ENCODE data around the gene VWF. TPM values are rescaled to one million over a fixed set of nuclear protein-coding genes. Genes with fewer than 3 reads are reported as not detected.

The VWF gene
- polyA plus RNA-seq, 2 donors: 14.8 to 38.4 TPM

DNA sequence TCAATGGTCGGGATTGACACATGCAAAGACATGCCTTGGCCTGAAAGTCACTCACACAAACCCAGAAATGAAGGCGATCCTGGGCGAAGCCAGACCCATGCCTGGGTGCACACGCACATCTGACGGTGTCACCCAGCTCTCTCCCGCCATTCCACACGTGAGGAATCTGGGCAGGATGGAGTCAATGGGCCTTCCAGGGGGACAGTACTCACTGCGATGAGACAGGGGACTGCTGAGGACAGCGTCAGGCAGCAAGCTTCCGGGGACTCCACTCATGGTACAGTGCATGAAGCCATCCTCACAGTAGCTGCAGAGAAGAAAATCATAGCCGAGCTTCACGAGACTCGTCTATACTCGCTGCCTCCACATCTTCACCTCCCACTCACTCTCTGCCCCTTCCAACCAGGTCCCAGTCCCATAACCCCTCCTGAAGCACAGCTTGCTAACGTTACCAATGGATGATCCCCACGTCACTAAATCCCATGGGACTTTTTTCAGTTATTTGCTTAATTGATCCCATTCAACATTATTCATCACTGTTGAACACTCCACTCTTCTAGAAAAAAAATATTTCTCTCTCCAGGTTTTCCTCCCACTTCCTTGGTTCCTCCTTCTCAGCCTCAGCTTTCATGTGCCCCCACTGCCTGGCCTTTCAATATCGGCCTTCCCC is 77.8 kb downstream of the VWF start:
- Histone ChIP-seq H3K27me3 (ENCODE audit: control insufficient read depth in 1 of 2, insufficient read depth in 2 of 2, low read length in 2 of 2) (no peaks in the 10 kb centered on the region), H3K4me3 (ENCODE audit: low read depth in 1 of 2, low read length in 2 of 2) (no peak overlapping the region), H3K27ac (ENCODE audit: low read depth in 2 of 2, low read length in 1 of 2) (no peak overlapping the region), H3K9me3 (ENCODE audit: control insufficient read depth in 2 of 2, insufficient read depth in 1 of 2, low read depth in 1 of 2, low read length in 1 of 2) (no peaks in the 10 kb centered on the region), H3K36me3 (ENCODE audit: control insufficient read depth in 2 of 2, insufficient read depth in 2 of 2, low read length in 1 of 2) (peaks cover 0 to 15% of the 10 kb centered on the region in 2 donors), H3K4me1 (ENCODE audit: control insufficient read depth in 2 of 2, insufficient read depth in 2 of 2, low read length in 1 of 2) (peaks cover 2 to 6% of the 10 kb centered on the region in 2 donors)
- 90 to 91% methylated on average over 17 of the region's 17 CpGs for WGBS, 2 donors

DNA sequence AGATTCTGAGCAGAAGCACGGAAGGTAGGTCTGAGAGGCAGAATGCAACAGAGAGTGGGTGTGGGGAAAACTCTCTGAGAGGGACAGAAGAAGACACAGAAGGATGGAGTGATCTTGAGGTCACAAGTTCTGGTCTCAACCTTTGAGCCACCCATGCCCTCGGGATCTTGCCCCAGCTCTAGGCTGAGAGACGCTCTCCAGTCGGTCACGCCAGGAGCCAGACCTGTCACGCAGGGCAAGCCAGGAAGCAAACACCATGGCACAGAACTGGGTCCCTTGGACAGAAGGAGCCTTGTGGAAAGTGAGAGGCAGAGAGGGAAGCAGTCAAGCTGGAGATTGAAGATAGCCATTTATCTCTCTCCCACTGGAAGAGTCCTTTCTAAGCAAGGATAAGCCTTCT is 79.0 kb downstream of the VWF start:
- Histone ChIP-seq H3K27me3 (ENCODE audit: control insufficient read depth in 1 of 2, insufficient read depth in 2 of 2, low read length in 2 of 2) (no peaks in the 10 kb centered on the region), H3K4me3 (ENCODE audit: low read depth in 1 of 2, low read length in 2 of 2) (no peak overlapping the region), H3K36me3 (ENCODE audit: control insufficient read depth in 2 of 2, insufficient read depth in 2 of 2, low read length in 1 of 2) (peaks cover 0 to 13% of the 10 kb centered on the region in 2 donors), H3K27ac (ENCODE audit: low read depth in 2 of 2, low read length in 1 of 2) (no peak overlapping the region), H3K4me1 (ENCODE audit: control insufficient read depth in 2 of 2, insufficient read depth in 2 of 2, low read length in 1 of 2) (peaks cover 2 to 6% of the 10 kb centered on the region in 2 donors), H3K9me3 (ENCODE audit: control insufficient read depth in 2 of 2, insufficient read depth in 1 of 2, low read depth in 1 of 2, low read length in 1 of 2) (no peaks in the 10 kb centered on the region)
- WGBS, 2 donors: 85 to 91% methylated on average over 6 of the region's 6 CpGs

GRCh38 chr12:6044082-6044481 is 80.4 kb downstream of the VWF start:
- peaks cover 2 to 6% of the 10 kb centered on the region in 2 donors for H3K4me1 ChIP-seq (ENCODE audit: control insufficient read depth in 2 of 2, insufficient read depth in 2 of 2, low read length in 1 of 2)
- H3K27ac ChIP-seq (ENCODE audit: low read depth in 2 of 2, low read length in 1 of 2): no peak overlapping the region
- peaks cover 0 to 13% of the 10 kb centered on the region in 2 donors for H3K36me3 ChIP-seq (ENCODE audit: control insufficient read depth in 2 of 2, insufficient read depth in 2 of 2, low read length in 1 of 2)
- no peaks in the 10 kb centered on the region for H3K9me3 ChIP-seq (ENCODE audit: control insufficient read depth in 2 of 2, insufficient read depth in 1 of 2, low read depth in 1 of 2, low read length in 1 of 2)
- 48 to 55% methylated on average over 8 of the region's 8 CpGs for WGBS, 2 donors
- H3K27me3 ChIP-seq (ENCODE audit: control insufficient read depth in 1 of 2, insufficient read depth in 2 of 2, low read length in 2 of 2): no peaks in the 10 kb centered on the region
- no peak overlapping the region for H3K4me3 ChIP-seq (ENCODE audit: low read depth in 1 of 2, low read length in 2 of 2)

DNA sequence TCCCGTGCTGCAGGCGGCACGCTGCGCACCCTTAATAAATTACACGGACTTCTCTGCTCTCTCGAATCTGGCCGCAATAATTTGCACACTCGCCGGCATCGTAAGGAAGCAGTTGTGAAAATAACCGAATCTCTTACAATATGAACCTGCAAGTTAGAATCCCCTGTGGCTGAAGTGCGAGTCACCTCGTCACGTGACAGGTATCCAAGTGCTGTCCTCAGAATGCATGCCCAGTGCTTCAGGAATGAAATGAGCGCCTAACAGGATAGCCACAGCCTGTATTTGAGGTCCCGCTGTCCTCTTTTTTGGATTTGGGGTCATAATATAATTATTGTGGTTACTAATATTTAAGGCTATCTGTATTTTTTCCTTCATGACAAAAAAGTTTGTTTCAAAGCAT is 82.0 kb downstream of the VWF start:
- Histone ChIP-seq H3K9me3 (ENCODE audit: control insufficient read depth in 2 of 2, insufficient read depth in 1 of 2, low read depth in 1 of 2, low read length in 1 of 2) (no peaks in the 10 kb centered on the region), H3K27ac (ENCODE audit: low read depth in 2 of 2, low read length in 1 of 2) (no peak overlapping the region), H3K36me3 (ENCODE audit: control insufficient read depth in 2 of 2, insufficient read depth in 2 of 2, low read length in 1 of 2) (peaks cover 0 to 13% of the 10 kb centered on the region in 2 donors), H3K4me3 (ENCODE audit: low read depth in 1 of 2, low read length in 2 of 2) (no peak overlapping the region), H3K4me1 (ENCODE audit: control insufficient read depth in 2 of 2, insufficient read depth in 2 of 2, low read length in 1 of 2) (peaks cover 2 to 4% of the 10 kb centered on the region in 2 donors), H3K27me3 (ENCODE audit: control insufficient read depth in 1 of 2, insufficient read depth in 2 of 2, low read length in 2 of 2) (no peaks in the 10 kb centered on the region)
- WGBS, 2 donors: 89 to 91% methylated on average over 16 of the region's 16 CpGs

- 70 to 83% methylated on average over 7 of the region's 7 CpGs for WGBS, 2 donors
- Histone ChIP-seq H3K4me3 (ENCODE audit: low read depth in 1 of 2, low read length in 2 of 2) (no peak overlapping the region), H3K4me1 (ENCODE audit: control insufficient read depth in 2 of 2, insufficient read depth in 2 of 2, low read length in 1 of 2) (peaks cover 2 to 4% of the 10 kb centered on the region in 2 donors), H3K27me3 (ENCODE audit: control insufficient read depth in 1 of 2, insufficient read depth in 2 of 2, low read length in 2 of 2) (no peaks in the 10 kb centered on the region), H3K9me3 (ENCODE audit: control insufficient read depth in 2 of 2, insufficient read depth in 1 of 2, low read depth in 1 of 2, low read length in 1 of 2) (no peaks in the 10 kb centered on the region), H3K36me3 (ENCODE audit: control insufficient read depth in 2 of 2, insufficient read depth in 2 of 2, low read length in 1 of 2) (peaks cover 0 to 13% of the 10 kb centered on the region in 2 donors), H3K27ac (ENCODE audit: low read depth in 2 of 2, low read length in 1 of 2) (no peak overlapping the region)
Observed at GRCh38 chr12:6041891-6042290, 82.6 kb downstream of the VWF start.

GRCh38 chr12:6040815-6041214 is 83.7 kb downstream of the VWF start:
- Histone ChIP-seq H3K9me3 (ENCODE audit: control insufficient read depth in 2 of 2, insufficient read depth in 1 of 2, low read depth in 1 of 2, low read length in 1 of 2) (no peaks in the 10 kb centered on the region), H3K4me1 (ENCODE audit: control insufficient read depth in 2 of 2, insufficient read depth in 2 of 2, low read length in 1 of 2) (peaks cover 2 to 4% of the 10 kb centered on the region in 2 donors), H3K4me3 (ENCODE audit: low read depth in 1 of 2, low read length in 2 of 2) (no peak overlapping the region), H3K27ac (ENCODE audit: low read depth in 2 of 2, low read length in 1 of 2) (no peak overlapping the region), H3K27me3 (ENCODE audit: control insufficient read depth in 1 of 2, insufficient read depth in 2 of 2, low read length in 2 of 2) (no peaks in the 10 kb centered on the region), H3K36me3 (ENCODE audit: control insufficient read depth in 2 of 2, insufficient read depth in 2 of 2, low read length in 1 of 2) (peaks cover 0 to 16% of the 10 kb centered on the region in 2 donors)
- 70 to 77% methylated on average over 5 of the region's 5 CpGs for WGBS, 2 donors

GRCh38 chr12:6039894-6040601 is 84.4 kb downstream of the VWF start:
- Histone ChIP-seq H3K4me3 (ENCODE audit: low read depth in 1 of 2, low read length in 2 of 2) (no peak overlapping the region), H3K36me3 (ENCODE audit: control insufficient read depth in 2 of 2, insufficient read depth in 2 of 2, low read length in 1 of 2) (peaks cover 0 to 18% of the 10 kb centered on the region in 2 donors), H3K9me3 (ENCODE audit: control insufficient read depth in 2 of 2, insufficient read depth in 1 of 2, low read depth in 1 of 2, low read length in 1 of 2) (no peaks in the 10 kb centered on the region), H3K27me3 (ENCODE audit: control insufficient read depth in 1 of 2, insufficient read depth in 2 of 2, low read length in 2 of 2) (no peaks in the 10 kb centered on the region), H3K4me1 (ENCODE audit: control insufficient read depth in 2 of 2, insufficient read depth in 2 of 2, low read length in 1 of 2) (peaks cover 0 to 4% of the 10 kb centered on the region in 2 donors), H3K27ac (ENCODE audit: low read depth in 2 of 2, low read length in 1 of 2) (no peak overlapping the region)
- WGBS, 2 donors: 26% methylated on average over 12 of the region's 12 CpGs

DNA sequence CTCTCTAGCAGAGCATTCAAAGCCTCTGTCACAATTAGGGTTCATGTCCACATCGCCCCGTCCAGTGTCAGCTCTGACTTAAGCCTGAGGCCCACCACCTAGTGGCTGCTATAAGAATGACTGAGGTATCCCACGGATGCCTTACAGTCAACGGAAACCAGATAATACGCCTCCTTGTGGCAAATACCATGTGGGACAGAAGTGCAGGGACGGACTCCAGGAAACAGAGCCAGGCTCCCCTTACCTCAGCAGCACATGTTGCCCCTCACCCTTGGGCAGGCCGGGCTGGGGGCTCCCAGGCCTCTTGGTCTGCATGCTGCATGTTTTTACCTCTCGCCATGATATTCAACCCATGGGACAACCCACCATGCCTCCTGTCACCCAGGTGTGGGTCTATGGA is 86.3 kb downstream of the VWF start:
- no peaks in the 10 kb centered on the region for H3K9me3 ChIP-seq (ENCODE audit: control insufficient read depth in 2 of 2, insufficient read depth in 1 of 2, low read depth in 1 of 2, low read length in 1 of 2)
- no peak overlapping the region for H3K4me3 ChIP-seq (ENCODE audit: low read depth in 1 of 2, low read length in 2 of 2)
- 48 to 56% methylated on average over 8 of the region's 8 CpGs for WGBS, 2 donors
- no peaks in the 10 kb centered on the region for H3K27me3 ChIP-seq (ENCODE audit: control insufficient read depth in 1 of 2, insufficient read depth in 2 of 2, low read length in 2 of 2)
- no peak overlapping the region for H3K27ac ChIP-seq (ENCODE audit: low read depth in 2 of 2, low read length in 1 of 2)
- peaks cover 0 to 26% of the 10 kb centered on the region in 2 donors for H3K36me3 ChIP-seq (ENCODE audit: control insufficient read depth in 2 of 2, insufficient read depth in 2 of 2, low read length in 1 of 2)
- H3K4me1 ChIP-seq (ENCODE audit: control insufficient read depth in 2 of 2, insufficient read depth in 2 of 2, low read length in 1 of 2): no peaks in the 10 kb centered on the region

- Histone ChIP-seq H3K9me3 (ENCODE audit: control insufficient read depth in 2 of 2, insufficient read depth in 1 of 2, low read depth in 1 of 2, low read length in 1 of 2) (no peaks in the 10 kb centered on the region), H3K36me3 (ENCODE audit: control insufficient read depth in 2 of 2, insufficient read depth in 2 of 2, low read length in 1 of 2) (peaks cover 0 to 26% of the 10 kb centered on the region in 2 donors), H3K27me3 (ENCODE audit: control insufficient read depth in 1 of 2, insufficient read depth in 2 of 2, low read length in 2 of 2) (no peaks in the 10 kb centered on the region), H3K4me1 (ENCODE audit: control insufficient read depth in 2 of 2, insufficient read depth in 2 of 2, low read length in 1 of 2) (no peaks in the 10 kb centered on the region), H3K27ac (ENCODE audit: low read depth in 2 of 2, low read length in 1 of 2) (no peak overlapping the region), H3K4me3 (ENCODE audit: low read depth in 1 of 2, low read length in 2 of 2) (no peak overlapping the region)
- WGBS, 2 donors: 72 to 78% methylated on average over 9 of the region's 9 CpGs
Observed at GRCh38 chr12:6037459-6037858, 87.0 kb downstream of the VWF start.
